Measurements from ENCODE around the gene RBFA. TPM values are rescaled to one million over a fixed set of nuclear protein-coding genes. Genes with fewer than 3 reads are reported as not detected.
"Not testable (repeated sequence)": the region's sequence is repeated elsewhere in the genome, so short reads cannot be mapped to it uniquely, and the experiment has no call there.

RBFA gene
- total RNA-seq, 2 experiments from 2014 or later = 32.2 to 39.1 TPM

GRCh38 chr18:80002468-80002867 is 31.8 kb upstream of the RBFA start:
- H3K27me3 Mint-ChIP-seq = no peaks in the 10 kb centered on the region
- ATAC-seq = no peak
- intact Hi-C loops (cut with DNase I, micrococcal nuclease) = no loop called here
- H3K4me3 Mint-ChIP-seq = no peak overlapping the region
- peaks cover 16% of the 10 kb centered on the region for H3K9me3 Mint-ChIP-seq (ENCODE audit: low read depth)
- CTCF ChIA-PET = interaction anchor here (1.1 kb wide), 1 partner anchor 20 kb away, joined by 5 read pairs; no protein-coding TSS in a partner anchor
- POLR2A ChIA-PET = no interaction called here
- peaks cover 4% of the 10 kb centered on the region for H3K4me1 Mint-ChIP-seq
- peaks cover 15% of the 10 kb centered on the region for H3K36me3 Mint-ChIP-seq (ENCODE audit: low read depth)
- H3K27ac Mint-ChIP-seq = no peak overlapping the region
- DNase-seq = no peak

- Mint-ChIP-seq H3K9me3 (ENCODE audit: low read depth) (peaks cover 21% of the 10 kb centered on the region), H3K4me3 (no peak overlapping the region), H3K36me3 (ENCODE audit: low read depth) (peaks cover 24% of the 10 kb centered on the region), H3K27ac (no peak overlapping the region), H3K4me1 (peaks cover 4% of the 10 kb centered on the region), H3K27me3 (no peaks in the 10 kb centered on the region)
- ChIA-PET CTCF (no interaction called here), POLR2A (no interaction called here)
- intact Hi-C loops (cut with DNase I, micrococcal nuclease) = no loop called here
- DNase-seq = no peak
- no peak for ATAC-seq
These were observed 29.5 kb upstream of the RBFA start for GRCh38 chr18:80004600-80005342.

GRCh38 chr18:80006724-80007123 is 27.5 kb upstream of the RBFA start:
- Mint-ChIP-seq H3K27ac (no peak overlapping the region), H3K4me3 (no peak overlapping the region), H3K9me3 (ENCODE audit: low read depth) (peaks cover 16% of the 10 kb centered on the region), H3K4me1 (no peaks in the 10 kb centered on the region), H3K27me3 (no peaks in the 10 kb centered on the region), H3K36me3 (ENCODE audit: low read depth) (peaks cover 30% of the 10 kb centered on the region)
- no peak for ATAC-seq
- ChIA-PET POLR2A (no interaction called here), CTCF (no interaction called here)
- intact Hi-C loops (cut with DNase I, micrococcal nuclease) = no loop called here
- DNase-seq = no peak

- no peak for ATAC-seq
- Mint-ChIP-seq H3K27ac (no peak overlapping the region), H3K9me3 (ENCODE audit: low read depth) (peaks cover 15% of the 10 kb centered on the region), H3K27me3 (no peaks in the 10 kb centered on the region), H3K4me3 (no peak overlapping the region), H3K36me3 (ENCODE audit: low read depth) (peaks cover 32% of the 10 kb centered on the region), H3K4me1 (no peaks in the 10 kb centered on the region)
- CTCF ChIA-PET = interaction anchor here (0.8 kb wide), 1 partner anchor 21 kb away, joined by 3 read pairs; no protein-coding TSS in a partner anchor
- POLR2A ChIA-PET = no interaction called here
- no peak for DNase-seq
- intact Hi-C loops (cut with DNase I, micrococcal nuclease) = no loop called here
These were observed 24.3 kb upstream of the RBFA start for GRCh38 chr18:80009661-80010550.

GRCh38 chr18:80010551-80010906 is 23.7 kb upstream of the RBFA start:
- ATAC-seq = no peak
- ChIA-PET CTCF (no interaction called here), POLR2A (no interaction called here)
- no peaks in the 10 kb centered on the region for H3K4me1 Mint-ChIP-seq
- H3K36me3 Mint-ChIP-seq (ENCODE audit: low read depth) = peaks cover 32% of the 10 kb centered on the region
- DNase-seq = no peak
- intact Hi-C loops (cut with DNase I, micrococcal nuclease) = no loop called here
- no peak overlapping the region for H3K27ac Mint-ChIP-seq
- H3K4me3 Mint-ChIP-seq = no peak overlapping the region
- H3K27me3 Mint-ChIP-seq = no peaks in the 10 kb centered on the region
- peaks cover 15% of the 10 kb centered on the region for H3K9me3 Mint-ChIP-seq (ENCODE audit: low read depth)

GRCh38 chr18:80011496-80012137 is 22.6 kb upstream of the RBFA start:
- H3K4me1 Mint-ChIP-seq; DNase-seq; ATAC-seq; CTCF ChIA-PET; intact Hi-C loops (cut with DNase I, micrococcal nuclease); H3K27ac Mint-ChIP-seq; H3K27me3 Mint-ChIP-seq; H3K4me3 Mint-ChIP-seq; POLR2A ChIA-PET: not testable (repeated sequence)
- H3K36me3 Mint-ChIP-seq (ENCODE audit: low read depth) = peaks cover 32% of the 10 kb centered on the region
- peaks cover 15% of the 10 kb centered on the region for H3K9me3 Mint-ChIP-seq (ENCODE audit: low read depth)

GRCh38 chr18:80012714-80013113 is 21.5 kb upstream of the RBFA start:
- Mint-ChIP-seq H3K36me3 (ENCODE audit: low read depth) (peaks cover 32% of the 10 kb centered on the region), H3K27me3 (no peaks in the 10 kb centered on the region), H3K27ac (no peak overlapping the region), H3K4me3 (no peak overlapping the region), H3K4me1 (no peaks in the 10 kb centered on the region), H3K9me3 (ENCODE audit: low read depth) (peaks cover 15% of the 10 kb centered on the region)
- intact Hi-C loops (cut with DNase I, micrococcal nuclease) = no loop called here
- ChIA-PET POLR2A (no interaction called here), CTCF (no interaction called here)
- ATAC-seq = no peak
- DNase-seq = no peak

- peaks cover 60% of the 10 kb centered on the region for H3K36me3 Mint-ChIP-seq (ENCODE audit: low read depth)
- ATAC-seq (no peak), DNase-seq (no peak)
- peaks cover 55% of the 10 kb centered on the region for H3K9me3 Mint-ChIP-seq (ENCODE audit: low read depth)
- H3K4me3 Mint-ChIP-seq = no peak overlapping the region
- H3K4me1 Mint-ChIP-seq = no peaks in the 10 kb centered on the region
- H3K27me3 Mint-ChIP-seq = no peaks in the 10 kb centered on the region
- intact Hi-C loops (cut with DNase I, micrococcal nuclease) = loop anchor here in 1 of 2 experiments (5.0 kb wide), 1 partner anchor 65 kb away; no protein-coding TSS in a partner anchor
- H3K27ac Mint-ChIP-seq = no peak overlapping the region
- ChIA-PET CTCF (interaction anchor here (0.8 to 0.9 kb wide), 2 partner anchors 9 to 20 kb away, joined by 5 read pairs; no protein-coding TSS in a partner anchor), POLR2A (no interaction called here)
These were observed 11.6 kb upstream of the RBFA start for GRCh38 chr18:80022613-80023012.

GRCh38 chr18:80023173-80023572 is 11.1 kb upstream of the RBFA start:
- Mint-ChIP-seq H3K4me3 (no peak overlapping the region), H3K36me3 (ENCODE audit: low read depth) (peaks cover 57% of the 10 kb centered on the region), H3K4me1 (no peaks in the 10 kb centered on the region), H3K27me3 (no peaks in the 10 kb centered on the region), H3K27ac (no peak overlapping the region), H3K9me3 (ENCODE audit: low read depth) (peaks cover 52% of the 10 kb centered on the region)
- CTCF ChIA-PET = interaction anchor here (0.8 to 0.9 kb wide), 2 partner anchors 8 to 20 kb away, joined by 5 read pairs; no protein-coding TSS in a partner anchor
- POLR2A ChIA-PET = no interaction called here
- ATAC-seq = no peak
- intact Hi-C loops (cut with DNase I, micrococcal nuclease) = loop anchor here in 1 of 2 experiments (5.0 kb wide), 1 partner anchor 64 kb away; no protein-coding TSS in a partner anchor
- DNase-seq = peak; percentile 54

- Mint-ChIP-seq H3K4me1 (no peaks in the 10 kb centered on the region), H3K9me3 (ENCODE audit: low read depth) (peaks cover 39% of the 10 kb centered on the region), H3K36me3 (ENCODE audit: low read depth) (peaks cover 61% of the 10 kb centered on the region), H3K4me3 (no peak overlapping the region), H3K27me3 (no peaks in the 10 kb centered on the region), H3K27ac (no peak overlapping the region)
- DNase-seq (no peak), ATAC-seq (no peak)
- ChIA-PET CTCF (interaction anchor here (1.1 kb wide), 1 partner anchor 15 kb away, joined by 3 read pairs; no protein-coding TSS in a partner anchor), POLR2A (no interaction called here)
- intact Hi-C loops (cut with DNase I, micrococcal nuclease) = no loop called here
These were observed 7.9 kb upstream of the RBFA start for GRCh38 chr18:80026363-80026762.

GRCh38 chr18:80027719-80028118 is 6.5 kb upstream of the RBFA start:
- Mint-ChIP-seq H3K36me3 (ENCODE audit: low read depth) (peaks cover 56% of the 10 kb centered on the region), H3K9me3 (ENCODE audit: low read depth) (peaks cover 34% of the 10 kb centered on the region)
- DNase-seq; POLR2A ChIA-PET; ATAC-seq; H3K27ac Mint-ChIP-seq; CTCF ChIA-PET; H3K4me3 Mint-ChIP-seq; intact Hi-C loops (cut with DNase I, micrococcal nuclease); H3K4me1 Mint-ChIP-seq; H3K27me3 Mint-ChIP-seq: not testable (repeated sequence)

Measured in activated CD4-positive, alpha-beta T cell treated with anti-CD3 and anti-CD28 coated beads for 36 hours (primary cell).